HepG2 (cell line): ENCODE data around the gene TLN1. TPM values are rescaled to one million over a fixed set of nuclear protein-coding genes. Genes with fewer than 3 reads are reported as not detected.

Experiments
- ATF1 ChIP-seq: IDR thresholded peaks from 2 replicates; pipeline ENCODE4 v1.6.1; 2016; ENCODE audit warnings: mild to moderate bottlenecking, control low read depth
- KIAA2018 ChIP-seq: sonication (generic); formaldehyde crosslinking; IDR thresholded peaks from 2 replicates; pipeline ENCODE4 v1.5.0; 2020; ENCODE audit warnings: mild to moderate bottlenecking, missing genetic modification reagents, borderline replicate concordance
- KLF15 ChIP-seq: sonication (generic); formaldehyde crosslinking; IDR thresholded peaks from 2 replicates; pipeline ENCODE4 v1.8.1; 2023; ENCODE audit warnings: borderline replicate concordance, mild to moderate bottlenecking, inconsistent platforms, missing genetic modification reagents, mixed read lengths
- LCORL ChIP-seq, 2 experiments: fragments of 450-650 bp in 1 of 2; sonication (generic) in 1 of 2; formaldehyde crosslinking in 1 of 2; IDR thresholded peaks; 2 replicates each; pipeline versions ENCODE4 v1.5.0 to v1.6.1; 2017 to 2020; ENCODE audit warnings: antibody characterized with exemption in 1 of 2, missing genetic modification reagents in 1 of 2
- NCOA5 ChIP-seq: sonication (generic); formaldehyde crosslinking; IDR thresholded peaks from 2 replicates; pipeline ENCODE4 v1.4.0; 2020; ENCODE audit warnings: missing genetic modification reagents
- NFKBIZ ChIP-seq: IDR thresholded peaks from 2 replicates; pipeline ENCODE4 v1.6.1; 2018; ENCODE audit warnings: missing genetic modification reagents, missing compliant biosample characterization
- RFX3 ChIP-seq: IDR thresholded peaks from 2 replicates; pipeline ENCODE4 v1.6.1; 2016; ENCODE audit warnings: missing biosample characterization, missing genetic modification reagents
- RNF2 ChIP-seq: fragments of 450-650 bp; conservative IDR thresholded peaks from 2 replicates; pipeline ENCODE4 v1.6.1; 2016; ENCODE audit warnings: low read depth
- SOX5 ChIP-seq: IDR thresholded peaks from 2 replicates; pipeline ENCODE4 v1.6.1; 2016; ENCODE audit warnings: borderline replicate concordance
- TP53 ChIP-seq: sonication (generic); formaldehyde crosslinking; conservative IDR thresholded peaks from 2 replicates; pipeline ENCODE4 v1.4.0; 2020; ENCODE audit warnings: missing genetic modification reagents
- ZFY ChIP-seq: sonication (generic); formaldehyde crosslinking; IDR thresholded peaks from 2 replicates; pipeline ENCODE4 v1.4.0; 2020; ENCODE audit warnings: missing genetic modification reagents
- ZHX1 ChIP-seq: sonication (generic); formaldehyde crosslinking; IDR thresholded peaks from 2 replicates; pipeline ENCODE4 v1.8.1; 2022; ENCODE audit warnings: low read depth, mild to moderate bottlenecking, missing genetic modification reagents
- ZNF333 ChIP-seq: sonication (generic); formaldehyde crosslinking; IDR thresholded peaks from 2 replicates; pipeline ENCODE4 v1.4.0; 2020; ENCODE audit warnings: mild to moderate bottlenecking, missing genetic modification reagents, borderline replicate concordance
- ZNF354B ChIP-seq: sonication (generic); formaldehyde crosslinking; IDR thresholded peaks from 2 replicates; pipeline ENCODE4 v1.8.0; 2022; ENCODE audit warnings: mild to moderate bottlenecking, missing genetic modification reagents
- ZSCAN31 ChIP-seq: sonication (generic); formaldehyde crosslinking; IDR thresholded peaks from 2 replicates; pipeline ENCODE4 v1.5.0; 2020; ENCODE audit warnings: low read depth, mild to moderate bottlenecking, missing genetic modification reagents
- ZXDC ChIP-seq: sonication (generic); formaldehyde crosslinking; IDR thresholded peaks from 2 replicates; pipeline ENCODE4 v1.5.0; 2020; ENCODE audit warnings: mild to moderate bottlenecking, missing genetic modification reagents
- polyA plus RNA-seq, 8 experiments: library from polyadenylated mRNA; depleted of rRNA in 3 of 8; stranded (reverse) in 7 of 8; unstranded in 1 of 8; fragments of >200 nt; fragmentation: Illumina TruSeq in 4 of 8; extraction: Trizol in 4 of 8; gene quantifications; 2 replicates each; pipeline versions ENCODE4 v1.2.1 to v1.2.3, GENCODE V29; 2011 to 2016; ENCODE audit warnings: low read depth in 4 of 8, missing spikeins in 1 of 8, mixed read lengths in 1 of 8; ENCODE audit not compliant: insufficient read depth in 1 of 8
- total RNA-seq, 5 experiments: library from RNA; depleted of rRNA; stranded (reverse); fragments of >200 nt; fragmentation: Illumina TruSeq; extraction: Trizol; gene quantifications; 2 replicates each; pipeline ENCODE4 v1.2.3, GENCODE V29; 2016; ENCODE audit warnings: low read depth in 1 of 5

The TLN1 gene
- total and polyA plus RNA-seq, 2 of the 13 experiments (the other 11 are each of a cell fraction or from before 2014, with no cell fraction given): 35.2 to 51.8 TPM

GRCh38 chr9:35669331-35670145, 62.5 kb downstream of the TLN1 start (continued):
- no peak for TF ChIP-seq ZXDC (CRISPR knock-in tag)
- no peak for TF ChIP-seq ZNF333 (CRISPR knock-in tag)
- no peak for TF ChIP-seq RFX3
- no peak for TF ChIP-seq ATF1
- no peak for TF ChIP-seq NCOA5 (CRISPR knock-in tag)
- no peak for TF ChIP-seq NFKBIZ (CRISPR knock-in tag)
- no peak for TF ChIP-seq ZNF354B
- TF ChIP-seq ZSCAN31 (CRISPR knock-in tag): no peak
- no peak for TF ChIP-seq KLF15
- TF ChIP-seq KIAA2018: no peak
- TF ChIP-seq ZFY (CRISPR knock-in tag): no peak
- TF ChIP-seq SOX5 (CRISPR knock-in tag): peak; percentile 82
- TF ChIP-seq LCORL (IDR thresholded peaks at IDR 0.05): no peak
- TF ChIP-seq LCORL (CRISPR knock-in tag; IDR thresholded peaks at IDR 0.05): peak; percentile 89
- TF ChIP-seq TP53: no peak
- TF ChIP-seq RNF2: no peak
- TF ChIP-seq ZHX1: no peak
